ENCODE measurements around the gene TRIO. TPM values are rescaled to one million over a fixed set of nuclear protein-coding genes. Genes with fewer than 3 reads are reported as not detected.

Gene TRIO
- total and polyA plus RNA-seq, 2 of the 8 experiments (the other 6 are each of a cell fraction or from before 2014, with no cell fraction given): 35.1 to 69.1 TPM

DNA sequence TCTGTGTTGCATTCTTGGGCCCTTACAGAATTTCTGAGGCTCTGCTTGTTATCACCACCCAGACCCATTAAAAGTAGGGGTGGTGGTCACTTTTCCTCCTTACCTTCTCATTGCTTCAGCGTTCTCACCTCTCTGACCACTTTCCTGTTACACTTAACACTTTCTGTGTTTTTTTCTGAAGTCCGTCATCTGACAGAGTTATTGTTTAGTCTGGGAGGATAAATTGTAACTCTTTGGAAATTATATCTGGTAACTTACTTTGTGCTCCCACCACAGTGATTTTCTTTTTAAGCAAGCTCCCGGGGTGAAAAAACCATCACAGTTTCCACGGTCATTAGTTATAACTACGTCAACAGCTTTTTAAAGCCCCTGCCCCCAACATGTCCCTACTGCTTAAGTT is 227.2 kb downstream of the TRIO start (continued):
- TF ChIP-seq EZH2 (IDR thresholded peaks at IDR 0.05; ENCODE audit: low read depth, low read length, severe bottlenecking) (no peak), HDAC2 (IDR thresholded peaks at IDR 0.05; ENCODE audit: borderline replicate concordance in 1 of 2, low read depth in 2 of 2, low read length in 2 of 2) (no peak), E2F6 (IDR thresholded peaks at IDR 0.05) (no peak), KDM4A (IDR thresholded peaks at IDR 0.05; ENCODE audit: low read depth, low read length, severe bottlenecking) (no peak), CEBPB (IDR thresholded peaks at IDR 0.05; ENCODE audit: low read depth, low read length) (no peak)
- TF ChIP-seq, protein P1, sequence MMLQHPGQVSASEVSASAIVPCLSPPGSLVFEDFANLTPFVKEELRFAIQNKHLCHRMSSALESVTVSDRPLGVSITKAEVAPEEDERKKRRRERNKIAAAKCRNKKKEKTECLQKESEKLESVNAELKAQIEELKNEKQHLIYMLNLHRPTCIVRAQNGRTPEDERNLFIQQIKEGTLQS (IDR thresholded peaks at IDR 0.05; ENCODE audit: insufficient read depth, low read depth, low read length): no peak
